ENCODE measurements around the gene RTBDN. TPM values are rescaled to one million over a fixed set of nuclear protein-coding genes. Genes with fewer than 3 reads are reported as not detected.

The RTBDN gene
- total RNA-seq, 4 donors from 2014 or later = not detected

- Histone ChIP-seq H3K4me3 (no peak overlapping the region), H3K27ac (peak overlapping the region; percentile 20 to 47 (median 38)), H3K27me3 (no peaks in the 10 kb centered on the region), H3K36me3 (peaks cover 0 to 22% of the 10 kb centered on the region in 2 donors), H3K9me3 (no peaks in the 10 kb centered on the region), H3K4me1 (peaks cover 16 to 24% of the 10 kb centered on the region in 2 donors)
- intact Hi-C loops (cut with DNase I; ENCODE audit: low total_unique reads) = loop anchor here (1.0 kb wide), 2 partner anchors 18 to 30 kb away; no protein-coding TSS in a partner anchor
- in situ Hi-C loops (cut with MboI; ENCODE audit: low sequenced_read_pairs in 4 of 4) = loop anchor here in 2 of 4 donors (5.0 kb wide), 1 partner anchor 34 kb away; no protein-coding TSS in a partner anchor
- TF ChIP-seq CTCF (IDR thresholded peaks at IDR 0.05 in 4 of 5, conservative IDR thresholded peaks at IDR 0.05 in 1 of 5) (peak; percentile 93 to 98 (median 97)), POLR2A (IDR thresholded peaks at IDR 0.05) (no peak)
- ATAC-seq = peak in 1 of 2 donors; percentile 9
- DNase-seq = peak in 1 of 2 donors; percentile 66
Observed at GRCh38 chr19:12796146-12797071, 38.0 kb downstream of the RTBDN start.

- Histone ChIP-seq H3K27ac (peak overlapping the region; percentile 99 to 100 (median 100)), H3K4me1 (peaks cover 14 to 17% of the 10 kb centered on the region in 2 donors), H3K36me3 (peaks cover 0 to 14% of the 10 kb centered on the region in 2 donors), H3K9me3 (no peaks in the 10 kb centered on the region), H3K4me3 (no peak overlapping the region), H3K27me3 (no peaks in the 10 kb centered on the region)
- no peak for DNase-seq
- in situ Hi-C loops (cut with MboI; ENCODE audit: low sequenced_read_pairs in 4 of 4) (loop anchor here in 2 of 4 donors (5.0 kb wide), 1 partner anchor 33 kb away; no protein-coding TSS in a partner anchor), intact Hi-C loops (cut with DNase I; ENCODE audit: low total_unique reads) (loop anchor here (5.0 kb wide), 4 partner anchors 73 to 1052 kb away; partner anchors contain the start of genes FARSA, IER2, STX10 and TNPO2)
- no peak for ATAC-seq
- TF ChIP-seq POLR2A (IDR thresholded peaks at IDR 0.05) (no peak), CTCF (IDR thresholded peaks at IDR 0.05 in 4 of 5, conservative IDR thresholded peaks at IDR 0.05 in 1 of 5) (no peak)
Observed at GRCh38 chr19:12794971-12795381, 39.4 kb downstream of the RTBDN start.

- intact Hi-C loops (cut with DNase I; ENCODE audit: low total_unique reads) = loop anchor here (5.0 kb wide), 4 partner anchors 72 to 1053 kb away; partner anchors contain the start of genes FARSA, IER2, STX10 and TNPO2
- TF ChIP-seq POLR2A (IDR thresholded peaks at IDR 0.05) (no peak), CTCF (IDR thresholded peaks at IDR 0.05 in 4 of 5, conservative IDR thresholded peaks at IDR 0.05 in 1 of 5) (no peak)
- Histone ChIP-seq H3K4me1 (peaks cover 16 to 18% of the 10 kb centered on the region in 2 donors), H3K27me3 (no peaks in the 10 kb centered on the region), H3K9me3 (no peaks in the 10 kb centered on the region), H3K27ac (peak overlapping the region; percentile 99 to 100 (median 100)), H3K36me3 (peaks cover 0 to 8% of the 10 kb centered on the region in 2 donors), H3K4me3 (peak overlapping the region; percentile 91 to 98 (median 94))
- DNase-seq = no peak
- in situ Hi-C loops (cut with MboI; ENCODE audit: low sequenced_read_pairs in 4 of 4) = no loop called here
- no peak for ATAC-seq
Observed at GRCh38 chr19:12794196-12794941, 40.0 kb downstream of the RTBDN start.

All from gastrocnemius medialis (tissue), 4 donors.